Measurements from ENCODE around the gene ZNF281.

The ZNF281 gene

GRCh38 chr1:200405264-200405663 is 4.6 kb downstream of the ZNF281 start:
- Histone ChIP-seq H3K4me3 (ENCODE audit: severe bottlenecking) (no peak overlapping the region), H3K36me3 (ENCODE audit: low read depth) (peaks cover 89% of the 10 kb centered on the region), H3K27ac (ENCODE audit: poor library complexity, severe bottlenecking) (peak overlapping the region; percentile 20), H3K9me3 (ENCODE audit: severe bottlenecking) (no peaks in the 10 kb centered on the region), H3K27me3 (ENCODE audit: insufficient read depth, poor library complexity, severe bottlenecking) (no peaks in the 10 kb centered on the region), H3K4me1 (ENCODE audit: insufficient read depth, poor library complexity, severe bottlenecking) (peaks cover 56% of the 10 kb centered on the region)
- TF ChIP-seq, protein P1, sequence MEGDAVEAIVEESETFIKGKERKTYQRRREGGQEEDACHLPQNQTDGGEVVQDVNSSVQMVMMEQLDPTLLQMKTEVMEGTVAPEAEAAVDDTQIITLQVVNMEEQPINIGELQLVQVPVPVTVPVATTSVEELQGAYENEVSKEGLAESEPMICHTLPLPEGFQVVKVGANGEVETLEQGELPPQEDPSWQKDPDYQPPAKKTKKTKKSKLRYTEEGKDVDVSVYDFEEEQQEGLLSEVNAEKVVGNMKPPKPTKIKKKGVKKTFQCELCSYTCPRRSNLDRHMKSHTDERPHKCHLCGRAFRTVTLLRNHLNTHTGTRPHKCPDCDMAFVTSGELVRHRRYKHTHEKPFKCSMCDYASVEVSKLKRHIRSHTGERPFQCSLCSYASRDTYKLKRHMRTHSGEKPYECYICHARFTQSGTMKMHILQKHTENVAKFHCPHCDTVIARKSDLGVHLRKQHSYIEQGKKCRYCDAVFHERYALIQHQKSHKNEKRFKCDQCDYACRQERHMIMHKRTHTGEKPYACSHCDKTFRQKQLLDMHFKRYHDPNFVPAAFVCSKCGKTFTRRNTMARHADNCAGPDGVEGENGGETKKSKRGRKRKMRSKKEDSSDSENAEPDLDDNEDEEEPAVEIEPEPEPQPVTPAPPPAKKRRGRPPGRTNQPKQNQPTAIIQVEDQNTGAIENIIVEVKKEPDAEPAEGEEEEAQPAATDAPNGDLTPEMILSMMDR (IDR thresholded peaks at IDR 0.05; ENCODE audit: poor library complexity, severe bottlenecking), result no peak
- DNase-seq (ENCODE audit: low spot score) (no peak), ATAC-seq (ENCODE audit: low read depth) (no peak)

DNA sequence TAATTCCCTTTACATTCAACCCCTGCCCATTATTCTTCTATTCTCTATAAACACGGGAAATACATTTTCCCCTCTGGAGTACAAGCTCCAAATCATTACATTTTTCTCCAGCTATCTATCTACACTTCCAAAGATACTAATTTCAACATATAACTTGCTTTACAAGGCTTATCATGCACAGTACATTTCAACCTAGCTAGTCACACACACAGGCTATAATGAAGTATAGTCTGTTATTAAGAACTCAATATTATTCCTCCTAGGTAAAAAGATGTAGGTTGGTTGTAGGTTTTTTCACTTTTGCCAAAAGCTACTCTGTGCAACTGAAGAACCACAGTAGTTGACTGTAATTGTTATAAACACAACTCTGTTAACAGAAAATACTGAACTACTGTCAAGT is 8.1 kb downstream of the ZNF281 start:
- H3K9me3 ChIP-seq (ENCODE audit: severe bottlenecking), result no peaks in the 10 kb centered on the region
- peaks cover 39% of the 10 kb centered on the region for H3K4me1 ChIP-seq (ENCODE audit: insufficient read depth, poor library complexity, severe bottlenecking)
- H3K36me3 ChIP-seq (ENCODE audit: low read depth), result peaks cover 82% of the 10 kb centered on the region

DNA sequence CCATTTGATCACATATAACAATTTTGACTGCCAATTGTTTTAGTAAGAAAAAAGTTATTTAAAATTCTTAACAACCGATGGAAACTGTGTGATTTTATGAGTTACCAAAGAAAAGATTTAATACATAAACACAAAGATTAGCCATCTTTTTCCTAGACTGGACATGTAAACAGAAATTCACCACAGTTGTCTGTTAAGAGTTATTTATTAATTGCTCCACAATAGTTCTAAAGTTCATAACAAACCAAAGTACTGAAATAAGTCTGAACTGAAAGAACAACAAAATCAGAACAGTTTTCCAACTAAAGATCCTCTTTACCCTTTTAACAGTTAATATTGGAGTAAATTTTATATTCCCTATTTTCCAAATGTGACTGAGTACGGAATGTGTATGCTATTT is 8.6 kb downstream of the ZNF281 start:
- Histone ChIP-seq H3K4me3 (ENCODE audit: severe bottlenecking) (no peak overlapping the region), H3K9me3 (ENCODE audit: severe bottlenecking) (no peaks in the 10 kb centered on the region), H3K36me3 (ENCODE audit: low read depth) (peaks cover 78% of the 10 kb centered on the region), H3K4me1 (ENCODE audit: insufficient read depth, poor library complexity, severe bottlenecking) (peaks cover 36% of the 10 kb centered on the region), H3K27me3 (ENCODE audit: insufficient read depth, poor library complexity, severe bottlenecking) (no peaks in the 10 kb centered on the region), H3K27ac (ENCODE audit: poor library complexity, severe bottlenecking) (no peak overlapping the region)
- ATAC-seq (ENCODE audit: low read depth) (no peak), DNase-seq (ENCODE audit: low spot score) (no peak)
- TF ChIP-seq, protein P1 (IDR thresholded peaks at IDR 0.05; ENCODE audit: poor library complexity, severe bottlenecking), result no peak

More for the DNA sequence above, 8.1 kb downstream of the ZNF281 start:
- Histone ChIP-seq H3K27me3 (ENCODE audit: insufficient read depth, poor library complexity, severe bottlenecking) (no peaks in the 10 kb centered on the region), H3K4me3 (ENCODE audit: severe bottlenecking) (no peak overlapping the region), H3K27ac (ENCODE audit: poor library complexity, severe bottlenecking) (no peak overlapping the region)
- ATAC-seq (ENCODE audit: low read depth), result no peak
- no peak for DNase-seq (ENCODE audit: low spot score)
- TF ChIP-seq, protein P1 (IDR thresholded peaks at IDR 0.05; ENCODE audit: poor library complexity, severe bottlenecking), result no peak

GRCh38 chr1:200400556-200400955 is 9.3 kb downstream of the ZNF281 start:
- H3K27me3 ChIP-seq (ENCODE audit: insufficient read depth, poor library complexity, severe bottlenecking), result no peaks in the 10 kb centered on the region
- no peak for ATAC-seq (ENCODE audit: low read depth)
- H3K27ac ChIP-seq (ENCODE audit: poor library complexity, severe bottlenecking), result no peak overlapping the region
- H3K9me3 ChIP-seq (ENCODE audit: severe bottlenecking), result no peaks in the 10 kb centered on the region
- TF ChIP-seq, protein P1 (IDR thresholded peaks at IDR 0.05; ENCODE audit: poor library complexity, severe bottlenecking), result no peak
- no peak for DNase-seq (ENCODE audit: low spot score)
- H3K4me1 ChIP-seq (ENCODE audit: insufficient read depth, poor library complexity, severe bottlenecking), result peaks cover 30% of the 10 kb centered on the region
- peaks cover 71% of the 10 kb centered on the region for H3K36me3 ChIP-seq (ENCODE audit: low read depth)
- H3K4me3 ChIP-seq (ENCODE audit: severe bottlenecking), result no peak overlapping the region

DNA sequence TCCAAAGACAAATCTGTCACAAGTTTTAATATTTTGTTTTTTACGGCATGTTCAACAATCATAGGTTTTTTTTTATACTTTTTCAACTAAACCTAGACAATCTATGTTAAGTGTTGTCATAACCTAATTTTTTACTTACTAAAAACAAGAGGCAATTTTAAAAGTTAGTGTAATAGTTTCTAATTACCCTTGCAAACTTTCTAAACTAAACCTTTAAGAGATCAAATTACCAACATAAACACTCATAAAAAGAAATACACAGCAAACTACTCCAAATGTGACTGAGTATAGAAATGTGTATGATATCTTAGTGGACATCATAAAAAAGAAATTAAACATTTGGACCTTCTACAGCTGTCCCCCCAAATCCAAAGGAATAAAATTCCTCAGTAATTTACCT is 10.0 kb downstream of the ZNF281 start:
- ATAC-seq (ENCODE audit: low read depth) (no peak), DNase-seq (ENCODE audit: low spot score) (no peak)
- Histone ChIP-seq H3K4me3 (ENCODE audit: severe bottlenecking) (no peak overlapping the region), H3K4me1 (ENCODE audit: insufficient read depth, poor library complexity, severe bottlenecking) (peaks cover 23% of the 10 kb centered on the region), H3K27me3 (ENCODE audit: insufficient read depth, poor library complexity, severe bottlenecking) (no peaks in the 10 kb centered on the region), H3K36me3 (ENCODE audit: low read depth) (peaks cover 64% of the 10 kb centered on the region), H3K27ac (ENCODE audit: poor library complexity, severe bottlenecking) (no peak overlapping the region), H3K9me3 (ENCODE audit: severe bottlenecking) (no peaks in the 10 kb centered on the region)
- TF ChIP-seq, protein P1 (IDR thresholded peaks at IDR 0.05; ENCODE audit: poor library complexity, severe bottlenecking), result no peak
